Measurements from ENCODE around the gene USP54. TPM values are rescaled to one million over a fixed set of nuclear protein-coding genes. Genes with fewer than 3 reads are reported as not detected.
A peak's percentile ranks its signal among the peaks of the same experiment; 100 is the strongest.

Gene USP54
- total RNA-seq, 1 experiment from 2014 or later: 37.9 TPM

GRCh38 chr10:73529089-73529832 is 61.9 kb downstream of the USP54 start:
- Histone ChIP-seq H3K79me2 (ENCODE audit: insufficient read depth, low read length) (no peaks in the 10 kb centered on the region), H4K20me1 (ENCODE audit: control insufficient read depth, insufficient read depth, insufficient read length) (no peaks in the 10 kb centered on the region), H3K23ac (ENCODE audit: insufficient read length, low read depth, low read length) (no peak overlapping the region), H2BK20ac (ENCODE audit: low read depth, low read length, poor library complexity, severe bottlenecking) (no peak overlapping the region), H3K56ac (ENCODE audit: insufficient read length, low read depth, low read length) (no peak overlapping the region), H2BK15ac (ENCODE audit: low read depth, low read length) (no peak overlapping the region), H4K91ac (ENCODE audit: insufficient read length, low read depth, low read length) (no peak overlapping the region), H3K23me2 (ENCODE audit: insufficient read length, low read depth, low read length, poor library complexity, severe bottlenecking) (no peaks in the 10 kb centered on the region), H3K18ac (ENCODE audit: insufficient read length, low read depth, low read length) (no peak overlapping the region), H3T11ph (ENCODE audit: low read length) (no peak overlapping the region), H2AK5ac (ENCODE audit: insufficient read length, low read length) (no peak overlapping the region), H3K4ac (ENCODE audit: low read depth, low read length) (no peak overlapping the region), H3K4me1 (ENCODE audit: insufficient read depth, low read length) (no peaks in the 10 kb centered on the region), H3K27me3 (ENCODE audit: insufficient read depth, low read length) (no peaks in the 10 kb centered on the region), H3K4me2 (ENCODE audit: insufficient read depth, insufficient read length, low read length) (no peak overlapping the region), H3K14ac (ENCODE audit: insufficient read depth, low read length) (no peak overlapping the region), H2BK12ac (ENCODE audit: insufficient read length, low read depth, low read length) (no peak overlapping the region), H2BK5ac (ENCODE audit: insufficient read length, low read length) (no peak overlapping the region), H4K8ac (replicated peaks; ENCODE audit: insufficient read length, low read depth, low read length) (no peak overlapping the region), H4K5ac (ENCODE audit: insufficient read length, low read depth, low read length) (no peak overlapping the region), H2BK120ac (ENCODE audit: low read depth, low read length, poor library complexity, severe bottlenecking) (no peak overlapping the region), H3K79me1 (ENCODE audit: insufficient read depth, low read depth, low read length, poor library complexity, severe bottlenecking) (no peaks in the 10 kb centered on the region), H3K27ac (ENCODE audit: insufficient read length, low read depth, low read length) (no peak overlapping the region), H3K9ac (ENCODE audit: extremely low read depth, insufficient read length, low read length) (no peak overlapping the region), H2AFZ (ENCODE audit: low read length) (no peak overlapping the region), H3K9me3 (ENCODE audit: control insufficient read depth, low read depth, low read length) (no peaks in the 10 kb centered on the region)
- peak overlapping the region in 2 of 3 experiments; percentile 74 to 83; a peak in 3 of 7 replicates for H3K27ac Mint-ChIP-seq
- peaks cover 5 to 33% (median 21%) of the 10 kb centered on the region in 3 experiments; a peak in 6 of 7 replicates for H3K36me3 Mint-ChIP-seq (ENCODE audit: insufficient read depth in 1 of 3, low read depth in 3 of 3)
- peak; percentile 97 for TF ChIP-seq CTCF (conservative IDR thresholded peaks at IDR 0.05)
- no peaks in the 10 kb centered on the region for H3K9me3 Mint-ChIP-seq
- H3K4me3 Mint-ChIP-seq: no peak overlapping the region
- peaks cover 5 to 7% of the 10 kb centered on the region in 2 experiments; a peak in 2 of 4 replicates for H3K4me1 Mint-ChIP-seq
- peak; percentile 71 for DNase-seq
- no peaks in the 10 kb centered on the region for H3K27me3 Mint-ChIP-seq (ENCODE audit: low read depth)
- no CpG with 5 or more reads among the region's 5 CpGs for WGBS (ENCODE audit: extremely low coverage, insufficient read length, low lambda C conversion rate)

Measured in H9 (cell line).